C4-2B (cell line): ENCODE results near the gene PINLYP.

ENCODE experiments used
- CTCF ChIP-seq: fragments of 450-650 bp; conservative IDR thresholded peaks from 2 replicates; pipeline ENCODE4 v1.5.1; 2017; ENCODE audit warnings: mild to moderate bottlenecking
- ZFX ChIP-seq: fragments of 450-650 bp; IDR thresholded peaks from 2 replicates; pipeline ENCODE4 v1.6.1; 2017

DNA sequence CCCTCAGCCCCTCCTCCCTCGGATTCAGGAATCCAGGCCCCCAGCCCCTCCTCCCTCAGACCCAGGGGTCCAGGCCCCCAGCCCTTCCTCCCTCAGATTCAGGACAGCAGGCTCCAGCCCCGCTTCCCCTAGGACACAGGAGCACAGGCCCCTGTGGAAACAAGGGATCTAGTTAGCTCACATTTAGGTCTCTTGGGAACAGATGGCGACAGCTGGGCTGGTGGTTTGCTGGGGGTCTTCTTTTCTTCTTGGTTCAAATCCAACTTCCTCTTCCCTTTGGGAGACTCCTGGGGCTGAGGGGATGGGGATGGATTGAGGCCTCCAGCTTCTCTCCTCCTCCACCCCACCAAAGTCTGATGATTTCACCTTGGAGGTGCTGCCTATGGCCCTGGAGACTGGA, 23.0 kb upstream of the PINLYP start:
- no peak for TF ChIP-seq CTCF
- no peak for TF ChIP-seq ZFX
